Activated B cell treated with CpG ODN at 0.5 μM for 24 hours (primary cell): ENCODE measurements around the gene ASNSD1. TPM values are rescaled to one million over a fixed set of nuclear protein-coding genes. Genes with fewer than 3 reads are reported as not detected.

Experiments
- ATAC-seq: fragments of 200-7000 bp; cut with Tn5 transposase; one replicate; pipeline ENCODE4 v1.10.0; 2021; ENCODE audit warnings: low read depth, mild to moderate bottlenecking, moderate library complexity
- CTCF ChIA-PET: fragments of 350-600 bp; sonication (Branson Sonifier 250); formaldehyde crosslinking; loops from one replicate; lab custom pipeline; 2021; ENCODE audit warnings: antibody characterized with exemption; lab: Charles Lee
- POLR2A ChIA-PET: fragments of 350-600 bp; sonication (Branson Sonifier 250); formaldehyde crosslinking; loops from one replicate; lab custom pipeline; 2021; ENCODE audit warnings: antibody characterized with exemption; lab: Charles Lee
- DNase-seq: peaks from one replicate; pipeline ENCODE4 v3.0.0; 2022
- H3K27ac Mint-ChIP-seq: one replicate; pipeline ENCODE4 v1.8.0; 2020; ENCODE audit warnings: mixed read lengths
- H3K27me3 Mint-ChIP-seq: one replicate; pipeline ENCODE4 v1.8.0; 2021; ENCODE audit warnings: mixed read lengths
- H3K36me3 Mint-ChIP-seq: one replicate; pipeline ENCODE4 v1.8.0; 2021; ENCODE audit warnings: low read depth, mixed read lengths
- H3K4me1 Mint-ChIP-seq: one replicate; pipeline ENCODE4 v1.8.0; 2021; ENCODE audit warnings: mixed read lengths
- H3K4me3 Mint-ChIP-seq: one replicate; pipeline ENCODE4 v1.8.0; 2020; ENCODE audit warnings: mild to moderate bottlenecking, mixed read lengths
- H3K9me3 Mint-ChIP-seq: one replicate; pipeline ENCODE4 v1.8.0; 2020; ENCODE audit warnings: mixed read lengths
- intact Hi-C: fragments of 100-400 bp; cut with micrococcal nuclease; formaldehyde crosslinking; loops from one replicate; pipeline ENCODE4 v1.15.1; 2024
- total RNA-seq: library from RNA; stranded (reverse); gene quantifications from 2 replicates; pipeline ENCODE4 v1.2.3, GENCODE V29; 2022
- TF ChIP-seq, protein P1 (sequence below): fragments of 200-600 bp; IDR thresholded peaks from one replicate; pipeline ENCODE4 v1.8.0; 2022; ENCODE audit warnings: antibody characterized with exemption, mild to moderate bottlenecking

The ASNSD1 gene
- total RNA-seq, 1 donor from 2014 or later: 27.5 TPM

- H3K27me3 Mint-ChIP-seq: peaks cover 10% of the 10 kb centered on the region
- DNase-seq (no peak), ATAC-seq (no peak)
- H3K9me3 Mint-ChIP-seq: no peaks in the 10 kb centered on the region
- H3K4me3 Mint-ChIP-seq: no peak overlapping the region
- no peaks in the 10 kb centered on the region for H3K4me1 Mint-ChIP-seq
- intact Hi-C loops: no loop called here
- ChIA-PET CTCF (no interaction called here), POLR2A (no interaction called here)
- H3K36me3 Mint-ChIP-seq: no peaks in the 10 kb centered on the region
- H3K27ac Mint-ChIP-seq: no peak overlapping the region
- TF ChIP-seq, protein P1, sequence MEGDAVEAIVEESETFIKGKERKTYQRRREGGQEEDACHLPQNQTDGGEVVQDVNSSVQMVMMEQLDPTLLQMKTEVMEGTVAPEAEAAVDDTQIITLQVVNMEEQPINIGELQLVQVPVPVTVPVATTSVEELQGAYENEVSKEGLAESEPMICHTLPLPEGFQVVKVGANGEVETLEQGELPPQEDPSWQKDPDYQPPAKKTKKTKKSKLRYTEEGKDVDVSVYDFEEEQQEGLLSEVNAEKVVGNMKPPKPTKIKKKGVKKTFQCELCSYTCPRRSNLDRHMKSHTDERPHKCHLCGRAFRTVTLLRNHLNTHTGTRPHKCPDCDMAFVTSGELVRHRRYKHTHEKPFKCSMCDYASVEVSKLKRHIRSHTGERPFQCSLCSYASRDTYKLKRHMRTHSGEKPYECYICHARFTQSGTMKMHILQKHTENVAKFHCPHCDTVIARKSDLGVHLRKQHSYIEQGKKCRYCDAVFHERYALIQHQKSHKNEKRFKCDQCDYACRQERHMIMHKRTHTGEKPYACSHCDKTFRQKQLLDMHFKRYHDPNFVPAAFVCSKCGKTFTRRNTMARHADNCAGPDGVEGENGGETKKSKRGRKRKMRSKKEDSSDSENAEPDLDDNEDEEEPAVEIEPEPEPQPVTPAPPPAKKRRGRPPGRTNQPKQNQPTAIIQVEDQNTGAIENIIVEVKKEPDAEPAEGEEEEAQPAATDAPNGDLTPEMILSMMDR: no peak
Measured at GRCh38 chr2:189621781-189622180, 39.5 kb upstream of the ASNSD1 start.

- intact Hi-C loops: no loop called here
- CTCF ChIA-PET: no interaction called here
- Mint-ChIP-seq H3K4me1 (no peaks in the 10 kb centered on the region), H3K27me3 (peaks cover 10% of the 10 kb centered on the region), H3K27ac (no peak overlapping the region), H3K9me3 (no peaks in the 10 kb centered on the region), H3K4me3 (no peak overlapping the region), H3K36me3 (no peaks in the 10 kb centered on the region)
- DNase-seq: no peak
- ATAC-seq: no peak
- POLR2A ChIA-PET: no interaction called here
- TF ChIP-seq, protein P1: no peak
Measured at GRCh38 chr2:189623049-189623448, 38.2 kb upstream of the ASNSD1 start.

- Mint-ChIP-seq H3K27ac (no peak overlapping the region), H3K27me3 (peaks cover 10% of the 10 kb centered on the region), H3K4me3 (no peak overlapping the region), H3K36me3 (no peaks in the 10 kb centered on the region), H3K9me3 (no peaks in the 10 kb centered on the region), H3K4me1 (no peaks in the 10 kb centered on the region)
- TF ChIP-seq, protein P1: no peak
- CTCF ChIA-PET: no interaction called here
- POLR2A ChIA-PET: no interaction called here
- intact Hi-C loops: no loop called here
- DNase-seq (no peak), ATAC-seq (no peak)
Measured at GRCh38 chr2:189624648-189625355, 36.5 kb upstream of the ASNSD1 start.

GRCh38 chr2:189625636-189626035 is 35.6 kb upstream of the ASNSD1 start:
- H3K4me1 Mint-ChIP-seq: no peaks in the 10 kb centered on the region
- CTCF ChIA-PET: no interaction called here
- intact Hi-C loops: no loop called here
- H3K4me3 Mint-ChIP-seq: no peak overlapping the region
- peaks cover 10% of the 10 kb centered on the region for H3K27me3 Mint-ChIP-seq
- DNase-seq (no peak), ATAC-seq (no peak)
- no peak overlapping the region for H3K27ac Mint-ChIP-seq
- TF ChIP-seq, protein P1: no peak
- POLR2A ChIA-PET: no interaction called here
- H3K9me3 Mint-ChIP-seq: no peaks in the 10 kb centered on the region
- H3K36me3 Mint-ChIP-seq: no peaks in the 10 kb centered on the region

GRCh38 chr2:189627789-189628188 is 33.5 kb upstream of the ASNSD1 start:
- Mint-ChIP-seq H3K9me3 (no peaks in the 10 kb centered on the region), H3K4me3 (no peak overlapping the region), H3K36me3 (no peaks in the 10 kb centered on the region), H3K27ac (no peak overlapping the region), H3K27me3 (peaks cover 14% of the 10 kb centered on the region), H3K4me1 (no peaks in the 10 kb centered on the region)
- DNase-seq: no peak
- ChIA-PET POLR2A (no interaction called here), CTCF (no interaction called here)
- ATAC-seq: no peak
- intact Hi-C loops: no loop called here
- TF ChIP-seq, protein P1: no peak
